IPS DF 19.7 (cell line): ENCODE results near the gene PPFIA4.

Source experiments
- DNase-seq: peaks from one replicate; pipeline ENCODE4 v3.0.0-alpha.2; 2013; ENCODE audit warnings: low read depth, low spot score

Gene PPFIA4

GRCh38 chr1:203040513-203041275 lies 14.4 kb downstream of the PPFIA4 start:
- no peak for DNase-seq

DNA sequence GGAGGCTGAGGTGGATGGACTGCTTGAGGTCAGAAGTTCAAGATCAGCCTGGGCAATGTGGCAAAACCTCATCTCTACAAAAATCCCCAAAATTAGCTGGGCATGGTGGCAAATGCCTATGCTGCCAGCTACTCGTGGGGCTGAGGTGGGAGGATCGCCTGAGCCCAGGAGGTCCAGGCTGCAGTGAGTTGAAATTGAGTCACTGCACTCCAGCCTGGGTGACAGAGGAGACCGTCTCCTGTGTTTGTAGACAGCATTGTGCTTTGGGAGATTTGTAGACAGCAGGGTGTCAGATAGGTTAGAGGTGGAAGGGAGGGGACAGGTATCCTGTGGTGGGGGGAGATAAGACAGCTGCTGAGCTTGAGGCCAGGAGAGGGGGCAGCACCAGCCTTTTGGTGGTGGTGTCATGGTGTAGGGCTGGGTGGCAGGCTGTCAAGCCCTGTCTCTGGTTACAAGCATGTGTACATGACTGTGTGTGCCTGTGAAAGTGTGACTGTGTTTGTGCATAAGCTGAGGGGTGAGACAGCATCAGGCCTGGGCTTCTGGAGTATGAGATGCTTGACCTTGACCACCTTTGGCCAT lies 15.2 kb downstream of the PPFIA4 start:
- DNase-seq, result no peak

DNA sequence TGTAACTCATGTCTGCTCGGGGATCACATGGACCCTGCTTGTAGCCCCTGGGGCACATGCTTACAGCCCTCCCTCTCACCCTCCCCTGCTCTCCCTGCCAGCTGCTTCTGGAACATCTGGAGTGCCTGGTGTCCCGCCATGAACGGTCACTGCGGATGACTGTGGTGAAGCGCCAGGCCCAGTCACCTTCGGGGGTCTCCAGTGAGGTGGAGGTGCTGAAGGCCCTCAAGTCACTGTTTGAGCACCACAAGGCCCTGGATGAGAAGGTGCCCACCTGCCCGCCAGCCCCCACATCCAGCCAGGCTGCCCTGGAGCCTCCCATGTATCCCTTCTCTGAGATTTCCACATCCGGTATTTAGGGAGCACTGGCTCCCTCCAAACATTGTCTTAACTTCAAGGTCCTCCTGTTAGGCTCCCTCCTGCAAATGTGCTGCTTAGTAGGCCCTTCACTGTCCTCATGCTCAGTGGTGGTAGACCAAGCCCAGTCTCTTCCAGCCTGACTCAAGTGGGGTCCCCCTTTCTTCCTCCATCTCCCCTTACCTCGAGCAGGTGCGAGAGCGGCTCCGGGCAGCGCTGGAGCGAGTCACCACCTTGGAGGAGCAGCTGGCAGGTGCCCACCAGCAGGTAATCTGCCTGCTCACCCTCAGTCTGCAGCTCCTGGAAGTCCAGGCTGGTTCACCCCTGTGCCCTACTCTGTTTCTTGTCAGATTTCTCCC lies 17.7 kb downstream of the PPFIA4 start:
- DNase-seq, result no peak

GRCh38 chr1:203044546-203045250 lies 18.4 kb downstream of the PPFIA4 start:
- DNase-seq, result no peak

DNA sequence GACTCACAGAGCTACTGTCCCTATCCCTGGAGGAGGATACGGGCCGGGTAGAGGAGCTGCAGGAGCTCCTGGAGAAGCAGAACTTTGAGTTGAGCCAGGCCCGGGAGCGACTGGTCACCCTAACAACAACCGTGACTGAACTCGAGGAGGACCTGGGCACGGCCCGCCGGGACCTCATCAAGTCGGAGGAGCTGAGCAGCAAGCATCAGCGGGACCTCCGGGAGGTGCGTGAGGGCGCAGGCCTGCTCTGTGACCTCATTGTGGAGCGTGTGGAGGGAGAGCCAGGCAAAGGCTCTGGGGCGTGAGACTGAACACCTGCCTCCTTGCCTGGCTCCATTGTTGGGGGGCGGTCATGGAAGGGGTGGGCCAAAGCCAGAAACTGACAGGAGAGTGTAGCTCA lies 19.0 kb downstream of the PPFIA4 start:
- no peak for DNase-seq

DNA sequence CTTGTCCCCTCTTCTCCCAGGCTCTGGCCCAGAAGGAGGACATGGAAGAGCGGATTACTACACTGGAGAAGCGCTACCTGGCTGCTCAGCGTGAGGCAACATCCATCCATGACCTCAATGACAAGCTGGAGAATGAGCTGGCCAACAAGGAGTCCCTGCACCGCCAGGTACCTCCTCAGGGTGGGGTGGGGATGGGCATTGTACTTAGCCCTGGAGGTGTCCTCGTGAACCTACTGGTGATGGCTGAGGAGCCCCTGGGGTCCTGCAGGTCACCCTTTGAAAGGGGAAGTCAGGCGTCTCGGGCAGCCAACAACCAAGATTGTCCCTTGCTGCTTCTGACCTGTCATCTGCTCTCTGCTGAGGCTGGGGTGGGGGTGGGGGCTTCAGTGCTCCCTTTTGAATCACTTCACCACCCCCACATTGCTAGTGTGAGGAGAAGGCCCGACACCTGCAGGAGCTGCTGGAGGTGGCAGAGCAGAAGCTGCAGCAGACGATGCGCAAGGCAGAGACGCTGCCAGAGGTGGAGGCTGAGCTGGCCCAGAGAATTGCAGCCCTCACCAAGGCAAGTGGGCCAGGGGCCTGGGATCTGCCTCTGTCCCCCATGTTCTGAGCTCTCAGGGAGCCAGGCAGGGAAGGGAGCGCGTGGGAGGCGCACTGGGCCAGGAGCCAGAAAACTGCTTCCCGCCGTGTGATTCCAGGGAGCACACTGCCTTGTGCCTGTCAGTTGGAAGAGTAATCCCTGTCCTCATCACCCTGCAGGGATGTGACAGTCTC lies 19.7 kb downstream of the PPFIA4 start:
- DNase-seq, result no peak

GRCh38 chr1:203046984-203047630 lies 20.8 kb downstream of the PPFIA4 start:
- DNase-seq, result no peak

DNA sequence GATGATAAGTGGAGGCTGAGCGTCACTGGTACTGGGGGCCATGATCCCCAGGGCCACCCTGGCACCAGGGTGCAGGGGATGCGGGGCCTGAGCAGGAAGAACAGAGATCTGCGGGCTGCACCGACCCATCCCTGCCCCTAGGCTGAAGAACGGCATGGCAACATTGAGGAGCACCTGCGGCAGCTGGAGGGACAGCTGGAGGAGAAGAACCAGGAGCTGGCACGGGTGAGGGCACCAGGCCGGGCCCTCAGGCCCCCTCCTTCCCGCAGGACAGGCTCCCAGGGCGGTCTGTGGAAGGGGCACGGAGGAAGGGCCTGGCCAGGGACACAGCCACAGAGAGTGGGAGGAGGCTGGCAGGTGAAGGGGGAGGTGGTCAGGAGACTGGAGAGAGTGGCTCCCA lies 21.8 kb downstream of the PPFIA4 start:
- DNase-seq, result no peak

- no peak for DNase-seq
Measured at GRCh38 chr1:203048555-203049051, 22.3 kb downstream of the PPFIA4 start.

GRCh38 chr1:203049077-203049476 lies 22.8 kb downstream of the PPFIA4 start:
- DNase-seq, result no peak

DNA sequence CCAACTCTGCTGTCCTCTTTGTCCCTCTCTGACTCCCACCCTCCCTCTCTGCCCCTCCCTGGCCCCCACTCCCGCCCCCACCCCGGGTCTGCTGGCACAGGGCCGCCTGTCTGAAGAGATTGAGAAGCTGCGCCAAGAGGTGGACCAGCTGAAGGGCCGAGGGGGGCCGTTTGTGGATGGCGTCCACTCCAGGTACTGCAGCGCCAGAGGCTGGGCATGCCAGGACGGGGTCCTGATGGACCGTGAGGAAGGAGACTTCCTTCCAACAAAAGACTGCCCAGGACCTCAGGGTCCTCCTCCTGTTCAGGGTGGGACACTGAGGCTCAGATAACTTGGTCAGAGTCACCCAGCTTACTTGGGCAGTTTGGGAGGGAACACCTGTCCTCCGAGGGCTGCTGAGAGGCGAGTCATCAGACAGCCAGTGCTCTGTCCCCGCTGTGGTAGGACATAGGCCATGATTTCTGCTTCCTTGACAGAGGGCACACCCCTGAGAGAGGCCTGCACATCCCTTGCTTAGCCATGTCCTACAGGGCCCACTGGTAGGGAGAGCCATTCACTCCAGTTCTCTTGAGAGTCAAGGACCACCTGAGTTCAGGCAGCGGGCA lies 23.4 kb downstream of the PPFIA4 start:
- DNase-seq, result no peak

GRCh38 chr1:203050826-203051225 lies 24.5 kb downstream of the PPFIA4 start:
- DNase-seq, result no peak

DNA sequence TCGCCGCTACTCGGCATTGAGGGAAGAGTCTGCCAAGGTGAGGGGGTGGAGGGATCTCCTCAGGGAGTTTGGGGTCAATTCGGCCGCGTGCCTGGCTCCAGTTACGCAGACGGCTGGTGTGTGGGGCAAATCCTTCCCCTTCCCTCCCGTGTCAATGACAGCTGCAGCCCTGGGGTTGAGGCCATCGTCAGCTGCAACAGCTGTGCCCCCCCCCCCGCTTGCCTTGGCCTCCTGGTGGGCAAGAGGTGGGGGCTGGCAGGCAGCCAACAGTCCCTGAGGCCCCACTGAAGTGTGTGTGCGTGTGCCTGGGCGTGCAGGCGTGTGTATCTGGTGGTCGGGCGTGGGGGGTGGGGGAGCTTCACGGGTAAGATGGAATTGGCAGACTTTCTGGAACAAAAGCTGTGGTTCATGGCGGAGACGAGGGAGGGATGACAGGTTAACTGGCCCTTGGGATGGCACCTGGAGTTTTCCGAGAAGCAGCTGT lies 25.6 kb downstream of the PPFIA4 start:
- DNase-seq, result no peak

DNA sequence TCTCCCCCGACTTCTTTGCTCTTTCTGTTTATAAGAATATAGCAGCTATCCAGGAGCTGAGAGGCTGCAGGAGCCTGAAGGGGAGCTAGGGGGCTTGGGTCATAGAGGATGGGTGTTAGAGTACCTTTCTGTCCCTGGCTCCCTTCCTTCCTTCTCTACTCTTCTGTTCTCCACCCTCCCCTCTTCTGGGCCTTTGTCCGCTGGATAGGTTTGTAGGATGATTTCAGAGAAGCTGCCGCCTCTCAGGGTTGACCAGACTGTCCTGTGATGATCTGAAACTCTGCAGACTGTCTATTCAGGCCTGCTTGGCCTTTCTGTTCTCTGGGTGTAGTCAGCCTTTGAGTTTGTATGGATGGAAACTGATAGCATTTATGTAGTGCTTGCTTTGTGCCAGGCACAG lies 26.3 kb downstream of the PPFIA4 start:
- no peak for DNase-seq

DNA sequence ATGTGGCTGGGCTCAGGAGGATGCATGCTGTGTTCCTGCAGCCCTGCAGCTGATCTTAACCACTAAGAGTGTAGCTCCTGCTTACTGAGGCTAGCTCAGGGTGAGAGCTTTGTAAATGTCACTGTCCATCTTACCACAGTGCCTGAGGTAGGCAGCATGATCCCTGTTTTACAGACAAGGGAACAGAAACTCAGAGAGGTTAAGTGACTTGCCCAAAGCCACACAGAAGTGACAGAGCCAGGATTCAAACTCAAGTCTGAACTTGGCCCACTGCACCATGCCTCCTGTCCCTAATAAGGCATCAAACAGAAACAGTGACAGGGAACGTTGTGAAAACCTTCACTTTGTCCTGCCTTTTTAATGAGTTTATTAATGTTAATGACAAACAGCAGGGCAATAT lies 27.9 kb downstream of the PPFIA4 start:
- no peak for DNase-seq

DNA sequence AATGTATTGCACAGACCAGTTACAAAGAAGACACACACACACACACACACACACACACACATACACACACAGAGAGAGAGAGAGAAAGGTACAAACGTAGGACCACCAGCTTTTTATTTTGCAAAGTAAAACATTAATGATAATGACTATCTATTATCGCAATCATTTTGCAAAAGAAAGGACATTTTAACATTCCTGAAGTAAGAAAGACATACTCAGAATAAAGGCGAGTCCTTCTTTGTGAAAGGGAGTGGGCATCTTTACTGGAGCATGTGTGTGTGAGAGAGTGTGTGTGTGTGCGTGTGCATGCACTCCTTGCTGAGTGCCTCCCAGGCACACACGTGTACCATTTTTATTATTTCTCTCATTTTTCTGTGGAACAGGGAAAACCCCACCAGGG lies 28.4 kb downstream of the PPFIA4 start:
- no peak for DNase-seq

GRCh38 chr1:203055161-203055799 lies 29.0 kb downstream of the PPFIA4 start:
- DNase-seq, result no peak

DNA sequence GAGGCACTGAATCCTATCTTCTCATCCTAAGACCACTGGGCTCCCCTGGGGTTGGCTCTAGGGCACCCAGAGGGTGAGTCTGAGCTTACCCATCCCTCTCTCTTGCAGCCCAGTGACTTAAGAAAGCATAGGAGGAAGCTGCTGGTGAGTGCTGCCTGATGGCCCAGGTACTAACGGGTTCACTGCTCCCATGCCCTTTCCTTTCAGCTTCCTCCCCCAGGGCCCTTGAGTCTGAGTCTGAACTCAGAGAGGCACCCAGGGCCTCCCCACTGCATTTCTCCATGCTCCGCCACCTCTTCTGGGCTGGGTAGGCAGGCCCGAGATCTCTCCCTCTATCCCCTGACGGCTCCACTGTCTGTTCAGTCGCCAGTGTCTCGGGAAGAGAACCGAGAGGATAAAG lies 29.7 kb downstream of the PPFIA4 start:
- no peak for DNase-seq

GRCh38 chr1:203056516-203056915 lies 30.2 kb downstream of the PPFIA4 start:
- DNase-seq, result no peak
